ENCODE measurements around the gene NCOA7. TPM values are rescaled to one million over a fixed set of nuclear protein-coding genes. Genes with fewer than 3 reads are reported as not detected.
"Not testable (repeated sequence)": the region's sequence is repeated elsewhere in the genome, so short reads cannot be mapped to it uniquely, and the experiment has no call there.

The NCOA7 gene
- total and polyA plus RNA-seq, 2 of the 8 experiments (the other 6 are each of a cell fraction or from before 2014, with no cell fraction given) = 2.6 to 10.7 TPM

- H3K4me1 ChIP-seq (replicated peaks in 1 of 4; ENCODE audit: control insufficient read depth in 3 of 4, insufficient read depth in 4 of 4, low read length in 3 of 4); H4K91ac ChIP-seq (replicated peaks; ENCODE audit: insufficient read length, low read length); H3K9me3 ChIP-seq (ENCODE audit: insufficient read depth in 2 of 2, low read depth in 1 of 2, low read length in 1 of 2); H3K27me3 ChIP-seq (replicated peaks in 1 of 4; ENCODE audit: control insufficient read depth in 3 of 4, extremely low read depth in 1 of 4, insufficient read depth in 3 of 4, low read length in 3 of 4); H4K8ac ChIP-seq (ENCODE audit: extremely low read depth, insufficient read depth, low read length); H2BK15ac ChIP-seq (ENCODE audit: low read length); H4K20me1 ChIP-seq (replicated peaks in 1 of 2; ENCODE audit: control insufficient read depth in 1 of 2, insufficient read depth in 2 of 2, low read length in 2 of 2); H2BK20ac ChIP-seq (ENCODE audit: low read length); H3K23me2 ChIP-seq (ENCODE audit: low read depth, low read length); H3K4me2 ChIP-seq (ENCODE audit: insufficient read depth in 1 of 2, low read depth in 2 of 2, low read length in 2 of 2); H2BK12ac ChIP-seq (ENCODE audit: low read depth, low read length); H3K14ac ChIP-seq (ENCODE audit: insufficient read length); DNase-seq (ENCODE audit: low read depth in 1 of 2, low spot score in 2 of 2); H2BK5ac ChIP-seq (ENCODE audit: low read depth, low read length); H3K27ac ChIP-seq (ENCODE audit: low read depth, low read length); H2BK120ac ChIP-seq (replicated peaks; ENCODE audit: low read depth, low read length); H3K4ac ChIP-seq (replicated peaks; ENCODE audit: insufficient read length, low read depth, low read length); H3K36me3 ChIP-seq (ENCODE audit: control insufficient read depth in 2 of 4, insufficient read depth in 4 of 4, low read length in 3 of 4); H3K79me1 ChIP-seq (ENCODE audit: low read depth, low read length); H2AK5ac ChIP-seq (ENCODE audit: low read depth, low read length); H3K18ac ChIP-seq (ENCODE audit: extremely low read depth, low read length); H4K5ac ChIP-seq (ENCODE audit: insufficient read length, low read depth, low read length); H3K79me2 ChIP-seq (ENCODE audit: control insufficient read depth in 1 of 2, insufficient read depth in 2 of 2, low read length in 2 of 2); H3K23ac ChIP-seq (ENCODE audit: insufficient read length); FAIRE-seq; H3K4me3 ChIP-seq (ENCODE audit: extremely low read depth in 1 of 4, insufficient read depth in 2 of 4, low read depth in 3 of 4, low read length in 4 of 4); H3K56ac ChIP-seq (replicated peaks; ENCODE audit: insufficient read length, low read depth, low read length); POLR2A ChIA-PET (ENCODE audit: partially characterized antibody); H2AFZ ChIP-seq (ENCODE audit: low read length); H3K9ac ChIP-seq (replicated peaks in 1 of 4; ENCODE audit: extremely low read depth in 1 of 4, low read depth in 3 of 4, low read length in 3 of 4): not testable (repeated sequence)
- CTCF ChIA-PET (ENCODE audit: partially characterized antibody) = interaction anchor here (1.1 to 3.6 kb wide), 4 partner anchors 13 to 659 kb away, joined by 4 to 27 read pairs (median 10); partner anchors contain the start of genes HINT3 and TRMT11
- 100% methylated on average over 1 of the region's 1 CpG; no CpG with 5 or more reads in 1 of the 2 experiments for WGBS, 2 experiments (ENCODE audit: extremely low coverage in 1 of 2, insufficient coverage in 1 of 2, insufficient read length in 1 of 2, insufficient replicate concordance in 2 of 2, low coverage in 1 of 2, low lambda C conversion rate in 2 of 2, missing lambda C conversion rate in 1 of 2)
Measured at GRCh38 chr6:125972478-125972877, 181.7 kb downstream of the NCOA7 start.
